ENCODE results near the gene SERPINE1. TPM values are rescaled to one million over a fixed set of nuclear protein-coding genes. Genes with fewer than 3 reads are reported as not detected.

Gene SERPINE1
- total and polyA plus RNA-seq, 2 of the 8 experiments (the other 6 are each of a cell fraction or from before 2014, with no cell fraction given), result 3.7 to 5.6 TPM

GRCh38 chr7:101102026-101102425 is 24.9 kb upstream of the SERPINE1 start:
- H3K4me1 ChIP-seq (replicated peaks in 1 of 4; ENCODE audit: control insufficient read depth in 3 of 4, insufficient read depth in 4 of 4, low read length in 3 of 4), result peaks cover 0 to 17% (median 10%) of the 10 kb centered on the region in 4 experiments; a peak in 6 of 7 replicates
- WGBS, 2 experiments (ENCODE audit: extremely low coverage in 1 of 2, insufficient coverage in 1 of 2, insufficient read length in 1 of 2, insufficient replicate concordance in 2 of 2, low coverage in 1 of 2, low lambda C conversion rate in 2 of 2, missing lambda C conversion rate in 1 of 2), result 86% methylated on average over 6 of the region's 6 CpGs; no CpG with 5 or more reads in 1 of the 2 experiments
- no peak overlapping the region for H3K4me3 ChIP-seq (ENCODE audit: extremely low read depth in 1 of 4, insufficient read depth in 2 of 4, low read depth in 3 of 4, low read length in 4 of 4)
- no peak overlapping the region for H2BK120ac ChIP-seq (replicated peaks; ENCODE audit: low read depth, low read length)
- ChIA-PET POLR2A (ENCODE audit: partially characterized antibody) (interaction anchor here (0.6 to 1.5 kb wide), 4 partner anchors 8 to 152 kb away, joined by 3 to 4 read pairs (median 3); no protein-coding TSS in a partner anchor), CTCF (ENCODE audit: partially characterized antibody) (interaction anchor here (0.9 to 2.5 kb wide), 6 partner anchors 12 to 42 kb away, joined by 4 to 11 read pairs (median 5); partner anchors contain the start of gene SERPINE1)
- no peak overlapping the region for H2AK5ac ChIP-seq (ENCODE audit: low read depth, low read length)
- no peak overlapping the region for H3K18ac ChIP-seq (ENCODE audit: extremely low read depth, low read length)
- H3K9ac ChIP-seq (replicated peaks in 1 of 4; ENCODE audit: extremely low read depth in 1 of 4, low read depth in 3 of 4, low read length in 3 of 4), result no peak overlapping the region
- H3K79me2 ChIP-seq (ENCODE audit: control insufficient read depth in 1 of 2, insufficient read depth in 2 of 2, low read length in 2 of 2), result no peaks in the 10 kb centered on the region
- no peak overlapping the region for H3K4me2 ChIP-seq (ENCODE audit: insufficient read depth in 1 of 2, low read depth in 2 of 2, low read length in 2 of 2)
- no peaks in the 10 kb centered on the region for H4K20me1 ChIP-seq (replicated peaks in 1 of 2; ENCODE audit: control insufficient read depth in 1 of 2, insufficient read depth in 2 of 2, low read length in 2 of 2)
- H3K23me2 ChIP-seq (ENCODE audit: low read depth, low read length), result 0 out of 2 replicates have a peak, but pooled peaks cover 3% of the 10 kb centered on the region
- no peaks in the 10 kb centered on the region for H3K36me3 ChIP-seq (ENCODE audit: control insufficient read depth in 2 of 4, insufficient read depth in 4 of 4, low read length in 3 of 4)
- H2BK12ac ChIP-seq (ENCODE audit: low read depth, low read length), result 0 out of 2 replicates have a peak overlapping the region, but pooled peaks have one; percentile 55
- H2BK5ac ChIP-seq (ENCODE audit: low read depth, low read length), result no peak overlapping the region
- no peak overlapping the region for H2AFZ ChIP-seq (ENCODE audit: low read length)
- no peak overlapping the region for H4K5ac ChIP-seq (ENCODE audit: insufficient read length, low read depth, low read length)
- H3K9me3 ChIP-seq (ENCODE audit: insufficient read depth in 2 of 2, low read depth in 1 of 2, low read length in 1 of 2), result no peaks in the 10 kb centered on the region
- no peaks in the 10 kb centered on the region for H3K79me1 ChIP-seq (ENCODE audit: low read depth, low read length)
- H2BK20ac ChIP-seq (ENCODE audit: low read length), result no peak overlapping the region
- no peak overlapping the region for H3K4ac ChIP-seq (replicated peaks; ENCODE audit: insufficient read length, low read depth, low read length)
- H3K27ac ChIP-seq (ENCODE audit: low read depth, low read length), result no peak overlapping the region
- TF ChIP-seq HDAC2 (IDR thresholded peaks at IDR 0.05; ENCODE audit: borderline replicate concordance in 1 of 2, low read depth in 2 of 2, low read length in 2 of 2), result no peak
- TF ChIP-seq RXRA (IDR thresholded peaks at IDR 0.05; ENCODE audit: insufficient read depth, low read depth, low read length), result no peak
- TF ChIP-seq SIRT6 (IDR thresholded peaks at IDR 0.05; ENCODE audit: low read length), result no peak
- no peak for TF ChIP-seq SIX5 (IDR thresholded peaks at IDR 0.05; ENCODE audit: low read depth, low read length)
- no peak for TF ChIP-seq TCF12 (IDR thresholded peaks at IDR 0.05; ENCODE audit: low read depth, low read length)
- H4K91ac ChIP-seq (replicated peaks; ENCODE audit: insufficient read length, low read length), result no peak overlapping the region
- no peak overlapping the region for H3K23ac ChIP-seq (ENCODE audit: insufficient read length)
- DNase-seq (ENCODE audit: low read depth in 1 of 2, low spot score in 2 of 2) (no peak), FAIRE-seq (no peak)
- H2BK15ac ChIP-seq (ENCODE audit: low read length), result no peak overlapping the region
- H3K27me3 ChIP-seq (replicated peaks in 1 of 4; ENCODE audit: control insufficient read depth in 3 of 4, extremely low read depth in 1 of 4, insufficient read depth in 3 of 4, low read length in 3 of 4), result no peaks in the 10 kb centered on the region
- no peak overlapping the region for H4K8ac ChIP-seq (ENCODE audit: extremely low read depth, insufficient read depth, low read length)
- no peak overlapping the region for H3K14ac ChIP-seq (ENCODE audit: insufficient read length)
- no peak overlapping the region for H3K56ac ChIP-seq (replicated peaks; ENCODE audit: insufficient read length, low read depth, low read length)

Data from H1 (cell line).